ENCODE data around the gene RET.
A peak's percentile ranks its signal among the peaks of the same experiment; 100 is the strongest.
"Not testable (repeated sequence)": the region's sequence is repeated elsewhere in the genome, so short reads cannot be mapped to it uniquely, and the experiment has no call there.

Gene RET

DNA sequence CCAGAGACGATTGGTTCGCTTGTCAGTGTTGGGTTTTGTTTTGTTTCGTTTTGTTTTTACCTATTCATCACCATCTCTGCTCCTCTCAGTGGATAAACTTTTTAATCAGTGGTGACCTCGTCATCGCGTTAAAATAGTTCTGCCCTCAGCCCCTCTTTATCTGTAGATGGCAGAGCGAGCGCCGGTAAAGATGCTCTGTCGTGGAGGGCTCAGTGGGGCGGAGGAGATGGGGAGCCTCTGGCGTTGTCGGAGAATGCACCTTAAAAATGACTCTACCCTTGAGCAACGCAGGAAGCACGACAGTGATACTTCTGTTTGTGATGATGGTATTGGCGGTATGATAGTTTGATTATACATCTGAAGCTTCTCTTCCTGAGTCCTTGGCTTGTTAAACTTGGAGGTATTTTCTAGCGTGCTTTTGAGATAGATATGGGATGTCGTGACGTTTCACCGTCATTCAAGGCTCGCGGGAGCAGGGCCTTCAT is 61.9 kb downstream of the RET start:
- peak; percentile 20 for DNase-seq

DNA sequence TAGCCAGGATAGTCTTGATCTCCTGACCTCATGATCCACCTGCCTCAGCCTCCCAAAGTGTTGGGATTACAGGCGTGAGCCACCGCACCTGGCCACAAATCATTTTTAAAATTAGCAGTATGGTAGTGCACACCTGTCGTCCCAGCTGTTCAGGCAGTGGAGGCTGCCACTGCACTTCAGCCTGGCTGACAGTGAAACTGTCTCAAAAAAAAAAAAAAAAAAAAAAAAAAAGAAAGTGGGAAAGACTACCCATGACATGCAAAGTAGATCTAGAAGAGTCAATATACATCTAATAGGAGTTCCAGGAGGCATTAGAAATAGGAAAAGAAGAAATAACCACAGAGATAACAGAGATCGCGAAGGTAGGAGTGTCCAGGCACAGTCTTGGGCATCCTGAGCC is 64.6 kb downstream of the RET start:
- DNase-seq = no peak

DNA sequence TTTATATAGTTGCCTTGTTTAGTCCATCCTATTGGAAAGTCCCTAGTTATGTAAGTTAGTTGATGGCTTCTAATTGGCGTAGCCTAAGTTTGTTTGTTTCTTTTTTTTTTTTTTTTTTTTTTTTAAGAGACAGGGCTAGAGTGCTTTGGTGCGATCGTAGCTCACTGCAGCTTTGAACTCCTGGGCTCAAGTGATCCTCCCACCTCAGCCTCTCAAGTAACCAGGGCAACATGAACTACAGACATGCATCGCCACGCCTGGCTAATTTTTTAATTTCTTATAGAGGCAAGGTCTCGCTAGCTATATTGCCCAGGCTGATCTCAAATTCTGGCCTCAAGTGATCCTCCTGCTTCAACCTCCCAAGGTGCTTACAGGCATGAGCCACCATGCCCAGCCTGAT is 68.4 kb downstream of the RET start:
- DNase-seq = no peak

DNA sequence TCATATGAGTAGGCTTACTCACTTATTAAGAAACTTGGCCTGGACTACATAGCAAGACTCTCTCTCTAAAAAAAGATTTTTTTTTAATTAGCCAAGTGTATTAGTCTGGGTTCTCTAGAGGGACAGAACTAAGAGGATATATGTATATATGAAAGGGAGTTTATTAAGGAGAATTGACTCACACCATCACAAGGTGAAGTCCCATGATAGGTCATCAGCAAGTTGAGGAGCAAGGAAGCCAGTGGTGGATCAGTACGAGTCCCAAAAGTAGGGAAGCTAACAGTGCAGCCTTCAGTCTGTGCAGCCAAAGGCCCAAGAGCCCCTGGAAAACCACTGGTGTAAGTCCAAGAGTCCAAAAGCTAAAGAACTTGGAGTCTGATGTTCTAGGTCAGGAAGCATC is 69.1 kb downstream of the RET start:
- not testable (repeated sequence) for DNase-seq

DNA sequence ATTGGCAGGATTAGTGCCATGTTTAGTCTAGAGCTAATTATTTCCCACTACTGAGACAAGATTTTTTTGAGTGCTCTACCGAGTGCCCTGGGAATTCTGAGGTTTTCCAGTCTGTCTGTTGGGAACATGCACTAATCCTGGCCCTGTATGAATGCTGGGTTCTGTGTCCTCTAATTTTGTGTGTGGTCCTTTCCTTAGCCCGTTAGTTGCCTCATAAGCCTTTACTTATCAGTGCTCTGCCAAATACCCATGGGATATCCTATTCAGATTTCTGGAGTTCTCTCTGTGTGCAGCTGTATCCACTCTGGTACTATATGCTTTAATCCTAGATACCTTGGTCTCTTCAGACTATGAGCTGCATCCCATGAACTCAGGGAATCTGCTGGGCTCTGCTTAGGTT is 74.5 kb downstream of the RET start:
- DNase-seq = no peak

DNA sequence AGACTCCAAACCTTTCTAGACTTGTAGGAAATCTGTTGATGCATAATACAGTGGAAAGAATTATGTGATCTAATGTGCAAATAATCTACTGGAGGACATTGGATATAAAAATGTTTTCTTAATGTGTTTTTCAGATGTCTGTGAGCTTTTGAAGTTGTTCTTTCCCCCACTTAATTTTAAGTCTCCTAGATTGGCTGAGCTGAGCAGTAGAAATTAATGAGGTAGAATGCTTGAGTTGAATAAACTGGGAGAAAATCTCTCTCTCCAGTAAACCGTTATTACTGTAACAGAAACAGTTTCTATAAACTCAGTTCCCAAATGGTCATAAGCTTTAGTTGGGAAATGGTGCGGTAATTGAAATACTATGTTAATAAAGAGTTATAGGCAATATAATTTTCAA is 77.0 kb downstream of the RET start:
- no peak for DNase-seq

DNA sequence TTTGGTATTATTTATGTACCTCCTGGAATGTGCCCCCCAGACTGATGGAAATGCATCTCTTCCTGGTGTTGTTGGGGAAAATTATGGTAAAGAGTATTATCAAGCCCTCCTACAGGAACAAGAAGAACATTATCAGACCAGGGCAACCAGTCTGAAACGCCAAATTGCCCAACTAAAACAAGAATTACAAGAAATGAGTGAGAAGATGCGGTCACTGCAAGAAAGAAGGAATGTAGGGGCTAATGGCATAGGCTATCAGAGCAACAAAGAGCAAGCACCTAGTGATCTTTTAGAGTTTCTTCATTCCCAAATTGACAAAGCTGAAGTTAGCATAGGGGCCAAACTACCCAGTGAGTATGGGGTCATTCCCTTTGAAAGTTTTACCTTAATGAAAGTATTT is 78.4 kb downstream of the RET start:
- DNase-seq = no peak

DNA sequence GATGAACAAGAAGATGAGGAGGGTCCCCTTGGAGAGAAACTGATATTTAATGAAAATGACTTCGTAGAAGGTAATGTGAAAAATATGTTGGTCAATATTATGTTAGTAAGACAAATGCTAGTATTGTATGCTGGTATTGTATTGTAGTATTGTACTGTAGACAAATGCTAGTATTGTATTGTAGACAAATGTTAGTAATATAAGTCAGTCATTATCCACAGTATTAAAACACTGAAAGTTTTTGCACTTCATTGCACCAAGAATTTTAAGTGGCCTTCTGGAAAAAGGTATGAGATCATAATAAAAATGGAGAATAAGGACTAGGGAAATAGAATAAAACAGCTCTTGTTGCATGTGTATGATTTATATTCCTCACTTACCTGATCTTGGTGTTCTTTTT is 78.9 kb downstream of the RET start:
- DNase-seq = no peak

DNA sequence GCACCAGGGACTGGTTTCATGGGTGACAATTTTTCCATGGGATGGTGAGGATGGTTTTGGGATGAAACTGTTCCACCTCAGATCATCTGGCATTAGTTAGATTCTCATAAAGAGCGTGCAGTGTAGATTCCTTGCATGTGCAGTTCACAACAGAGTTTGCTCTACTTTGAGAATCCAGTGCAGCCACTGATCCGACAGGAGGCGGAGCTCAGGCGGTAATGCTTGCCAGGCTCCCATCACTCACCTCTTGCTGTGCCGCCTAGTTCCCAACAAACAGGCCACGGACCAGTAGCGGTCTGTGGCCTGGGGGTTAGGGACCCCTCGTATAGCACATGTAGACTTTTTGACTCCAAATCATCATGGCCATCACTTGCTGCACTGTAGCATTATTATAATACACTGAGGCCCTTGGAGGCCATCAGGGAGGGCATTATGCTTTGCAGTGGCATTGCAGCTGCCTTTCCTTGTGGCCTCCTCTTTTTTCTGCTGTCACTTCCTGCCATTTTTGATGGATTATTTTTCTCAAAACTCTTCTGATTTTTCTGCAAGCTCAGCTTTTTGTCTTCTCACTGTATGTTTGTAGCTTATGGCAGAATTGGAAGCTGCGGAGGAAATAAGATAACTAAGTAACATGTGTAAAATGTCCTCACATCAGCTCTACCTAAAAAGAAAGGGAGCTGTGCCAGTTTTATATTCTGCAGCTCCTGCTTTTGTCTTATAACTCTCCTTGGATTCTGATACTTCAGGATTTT is 79.9 kb downstream of the RET start:
- no peak for DNase-seq

DNA sequence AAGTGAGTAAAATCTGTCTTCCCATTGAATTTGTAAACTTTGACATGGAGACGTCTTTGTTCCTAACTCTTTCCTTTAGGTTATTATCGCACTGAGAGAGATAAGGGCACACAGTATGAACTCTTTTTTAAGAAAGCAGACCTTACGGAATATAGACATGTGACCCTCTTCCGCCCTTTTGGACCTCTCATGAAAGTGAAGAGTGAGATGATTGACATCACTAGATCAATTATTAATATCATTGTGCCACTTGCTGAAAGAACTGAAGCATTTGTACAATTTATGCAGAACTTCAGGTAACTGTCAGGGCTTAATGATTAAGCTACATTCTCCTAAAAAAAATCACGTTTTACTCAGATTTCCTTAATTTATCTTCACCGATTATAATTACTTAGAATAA is 81.8 kb downstream of the RET start:
- DNase-seq = no peak

DNA sequence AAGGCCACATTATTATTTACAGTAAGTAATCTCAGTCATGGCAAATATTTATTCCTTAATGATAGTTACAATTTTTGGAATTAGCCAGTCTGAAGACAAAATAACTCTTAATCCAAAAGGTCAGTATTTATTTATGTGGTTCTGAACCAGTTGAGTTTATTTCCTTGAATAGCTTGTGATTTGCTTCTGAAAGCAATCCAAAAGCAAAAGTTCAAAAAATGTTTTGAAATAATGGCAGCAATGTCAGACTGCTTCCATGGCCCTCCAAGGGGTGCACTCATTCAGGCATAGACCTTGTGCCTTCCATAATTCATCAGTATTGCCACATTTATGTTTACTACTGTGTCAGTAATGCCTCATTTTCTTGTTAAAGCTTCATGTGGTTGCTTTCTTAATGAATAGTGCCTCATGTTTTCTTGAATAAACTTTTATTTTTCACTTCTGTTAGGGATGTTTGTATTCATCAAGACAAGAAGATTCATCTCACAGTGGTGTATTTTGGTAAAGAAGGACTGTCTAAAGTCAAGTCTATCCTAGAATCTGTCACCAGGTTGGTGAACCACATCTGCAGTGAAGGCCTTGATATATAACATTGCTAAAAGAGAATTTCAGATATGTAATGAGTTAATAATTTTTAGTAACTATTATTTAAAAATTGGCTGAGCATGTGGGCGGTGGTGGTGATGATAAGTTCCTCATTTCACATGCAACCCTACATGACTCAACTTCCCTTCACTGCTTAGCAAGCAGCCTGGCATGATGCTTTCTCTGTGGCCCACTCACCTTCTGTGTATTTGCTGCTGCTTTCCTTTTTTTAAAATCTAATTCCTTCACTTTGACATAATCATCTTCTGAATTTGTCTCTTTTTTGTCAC is 83.4 kb downstream of the RET start:
- no peak for DNase-seq

DNA sequence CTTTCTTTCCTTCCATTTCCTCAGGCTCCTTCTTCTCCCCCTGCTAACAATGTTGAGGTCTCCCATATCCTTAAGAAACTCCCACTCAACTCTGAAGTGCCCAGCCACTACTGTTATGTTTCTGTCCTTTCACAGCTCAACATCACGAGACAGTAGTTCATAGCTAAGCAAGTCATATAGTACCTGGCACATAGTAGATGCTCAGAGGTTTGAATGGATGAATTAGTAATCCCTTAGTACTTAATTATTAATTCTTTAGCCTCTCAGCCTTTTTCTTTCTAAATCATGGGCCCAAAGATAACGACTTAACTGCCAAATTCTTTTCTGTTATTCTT is 84.0 kb downstream of the RET start:
- DNase-seq = no peak

DNA sequence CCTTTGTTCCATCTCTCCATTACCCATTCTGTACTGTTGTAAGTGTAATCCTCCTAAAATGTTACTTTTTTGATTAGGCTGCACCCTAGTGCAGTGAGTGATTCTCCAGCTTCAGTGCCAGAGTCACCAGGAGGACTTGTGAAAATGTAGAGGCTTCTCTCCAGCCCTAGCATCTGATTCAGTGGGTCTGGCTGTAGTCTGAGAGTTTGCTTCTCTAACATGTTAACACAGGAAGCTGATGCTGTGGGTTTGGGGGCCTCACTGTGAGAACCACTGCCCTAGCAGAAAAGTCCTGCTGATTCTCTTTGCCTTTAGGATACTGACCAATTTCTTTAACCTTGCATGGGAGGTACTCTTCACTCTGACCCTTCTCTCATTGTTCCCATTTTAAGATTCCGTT is 85.7 kb downstream of the RET start:
- no peak for DNase-seq

DNA sequence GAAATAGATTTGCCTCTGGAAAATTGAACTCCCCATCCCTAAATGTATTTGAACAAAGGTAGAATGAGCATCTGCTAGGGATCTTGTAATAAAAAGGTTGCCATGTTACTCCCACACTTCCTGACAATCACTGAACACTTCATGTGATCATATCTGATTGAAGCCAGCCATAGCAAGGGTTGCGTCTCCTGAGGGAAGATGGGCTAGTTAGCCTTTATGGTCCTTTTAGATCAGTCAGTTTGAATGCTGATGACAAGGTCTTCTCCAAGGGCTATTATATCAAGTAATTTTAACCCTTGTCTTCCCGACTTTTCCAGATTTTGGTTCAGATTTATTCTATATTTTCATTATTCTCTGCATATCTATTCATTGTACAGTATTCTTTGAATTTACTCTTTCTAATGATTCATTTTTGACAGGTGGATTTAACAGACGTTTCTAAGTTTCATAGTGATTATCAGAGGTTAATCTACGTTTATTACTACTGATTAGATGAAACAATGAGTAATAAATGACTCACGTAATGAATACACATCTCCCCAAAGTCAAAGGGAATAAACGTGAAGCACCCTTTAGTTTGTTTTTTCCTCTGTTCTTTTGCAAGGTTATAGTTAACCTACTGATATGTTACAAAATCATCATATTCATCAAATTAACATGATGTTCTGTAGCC is 89.5 kb downstream of the RET start:
- no peak for DNase-seq

DNA sequence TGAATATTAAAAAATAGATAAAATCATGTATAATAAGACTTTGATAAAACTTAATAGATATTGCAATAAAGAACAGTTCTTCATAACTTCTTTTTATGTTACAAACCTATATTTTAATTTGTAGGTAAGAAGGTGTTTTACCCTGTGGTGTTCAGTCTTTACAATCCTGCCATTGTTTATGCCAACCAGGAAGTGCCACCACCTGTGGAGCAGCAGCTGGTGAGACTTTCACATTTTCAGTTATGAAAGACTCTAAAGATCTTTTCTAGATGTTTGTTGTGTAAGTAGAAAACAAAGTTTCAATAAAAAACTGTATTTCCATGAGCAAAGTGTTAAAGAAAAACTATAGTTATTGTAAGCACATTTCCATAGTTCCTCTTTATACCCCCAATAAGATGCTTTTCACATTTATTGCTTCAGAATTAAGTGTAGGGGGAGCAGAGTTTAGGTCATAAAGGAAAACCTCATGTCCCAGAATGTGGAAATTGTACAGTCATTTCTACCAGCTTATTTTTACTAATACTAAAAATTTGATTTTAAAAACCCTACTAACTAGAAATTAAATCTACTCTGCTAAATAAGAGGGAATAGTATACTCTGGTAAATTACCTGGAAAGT is 90.1 kb downstream of the RET start:
- DNase-seq = no peak

DNA sequence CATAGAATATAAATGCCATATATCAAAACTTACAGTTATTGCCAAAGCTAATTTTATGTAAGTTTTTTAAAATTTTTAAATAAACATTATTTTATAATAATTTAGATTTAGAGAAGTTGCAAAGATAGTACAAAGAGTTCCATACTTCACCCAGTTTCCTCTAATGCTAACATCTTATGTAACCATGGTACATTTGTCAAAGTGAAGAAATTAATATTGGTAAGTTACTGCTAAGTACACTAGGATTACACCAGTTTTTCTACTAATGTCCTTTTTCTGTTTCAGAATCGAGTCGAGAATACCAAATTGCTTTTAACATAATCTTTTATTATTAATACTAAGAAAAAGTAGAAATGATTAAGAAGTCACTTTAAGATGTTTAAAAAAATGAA is 90.6 kb downstream of the RET start:
- DNase-seq = no peak

DNA sequence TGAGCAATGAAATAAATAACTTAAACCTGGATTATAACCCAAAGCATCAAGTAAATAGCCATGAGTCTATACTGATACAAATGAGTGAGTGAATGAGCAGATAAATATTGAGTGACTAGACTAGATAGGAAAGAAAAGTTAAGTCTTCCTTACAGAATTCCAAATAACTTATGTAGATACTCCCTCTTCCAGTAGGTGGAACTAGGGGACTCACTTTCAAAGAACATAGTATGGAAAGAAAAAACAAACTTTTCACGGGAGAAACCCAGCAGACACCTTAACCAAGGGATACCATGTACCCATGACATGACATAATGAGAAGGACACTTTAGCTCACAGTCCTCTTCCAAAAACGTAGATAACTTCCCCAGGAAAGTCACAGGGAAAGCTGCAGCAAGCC is 93.6 kb downstream of the RET start:
- no peak for DNase-seq

DNA sequence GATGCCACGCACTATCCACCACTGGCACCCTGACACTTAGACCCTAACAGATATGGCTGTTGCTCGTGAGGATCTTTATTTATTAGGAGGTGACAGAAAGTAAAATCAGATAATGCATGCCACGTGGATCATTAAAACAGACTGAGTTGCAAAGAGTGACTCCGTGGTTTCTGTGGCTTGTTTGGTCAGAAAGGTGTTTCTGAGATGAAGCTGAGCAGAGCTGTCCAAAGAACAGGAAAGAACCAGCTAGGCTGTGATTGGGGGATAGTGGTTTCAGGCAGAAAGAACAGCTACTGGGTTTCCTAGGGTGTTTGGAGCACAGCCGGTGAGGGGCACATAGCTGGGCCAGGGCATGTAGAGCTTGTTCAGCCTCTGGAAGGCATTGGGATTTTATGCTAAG is 95.8 kb downstream of the RET start:
- DNase-seq = no peak

DNA sequence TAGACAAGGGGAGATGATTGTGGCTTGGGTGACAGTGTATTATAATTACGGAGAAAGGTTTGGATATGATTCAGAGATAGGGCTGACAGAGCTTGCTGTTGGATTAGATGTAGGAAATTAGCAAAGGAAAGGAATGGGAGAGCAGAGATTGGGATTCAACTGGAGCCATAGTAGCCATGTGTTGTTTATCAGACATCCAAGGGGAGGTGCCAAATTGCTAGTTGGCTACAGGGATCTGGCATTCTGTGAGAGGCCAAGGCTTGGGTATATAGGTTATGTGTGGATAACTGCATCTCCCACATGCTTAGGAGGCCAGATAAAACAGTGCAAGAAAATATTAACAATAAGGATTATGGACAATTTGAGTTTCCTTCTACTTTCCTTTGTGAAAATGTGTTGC is 96.3 kb downstream of the RET start:
- DNase-seq = no peak

DNA sequence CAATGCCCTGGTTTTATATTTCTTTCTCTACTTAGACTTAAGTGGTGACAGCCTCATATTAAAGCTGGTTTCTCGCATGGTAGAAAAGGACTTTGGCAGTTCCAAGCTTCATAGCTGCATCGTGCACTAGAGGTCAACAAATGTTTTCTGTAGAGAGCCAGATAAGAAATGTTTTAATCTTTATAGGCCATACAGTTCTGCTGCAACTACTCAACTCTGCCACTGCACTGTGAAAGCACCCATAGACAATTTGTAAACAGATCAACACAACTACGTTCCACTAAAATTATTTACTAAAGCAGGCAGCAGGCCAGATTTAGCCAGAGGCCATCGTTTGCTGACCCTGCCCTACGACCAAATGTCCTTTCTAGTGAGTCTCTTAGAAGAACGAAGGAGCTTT is 98.1 kb downstream of the RET start:
- DNase-seq = no peak

DNA sequence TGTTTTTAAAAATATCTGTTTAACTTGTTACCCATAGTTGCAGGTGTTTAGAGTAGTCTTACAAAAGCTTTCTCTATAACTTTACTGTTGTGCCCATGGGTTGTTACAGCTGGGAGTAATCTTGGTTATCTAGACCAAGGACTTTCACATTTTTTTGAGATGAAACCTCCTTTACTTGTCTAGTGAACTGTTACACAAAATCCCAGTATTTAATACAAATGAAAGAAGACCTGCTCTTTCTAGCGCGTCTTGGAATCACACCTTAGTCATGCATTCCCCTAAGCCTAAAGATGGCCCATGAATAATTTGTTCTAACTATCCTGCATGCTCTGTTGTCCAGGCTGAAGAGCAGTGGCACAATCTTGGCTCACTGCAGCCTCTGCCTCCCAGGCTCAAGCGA is 99.4 kb downstream of the RET start:
- DNase-seq = no peak

DNA sequence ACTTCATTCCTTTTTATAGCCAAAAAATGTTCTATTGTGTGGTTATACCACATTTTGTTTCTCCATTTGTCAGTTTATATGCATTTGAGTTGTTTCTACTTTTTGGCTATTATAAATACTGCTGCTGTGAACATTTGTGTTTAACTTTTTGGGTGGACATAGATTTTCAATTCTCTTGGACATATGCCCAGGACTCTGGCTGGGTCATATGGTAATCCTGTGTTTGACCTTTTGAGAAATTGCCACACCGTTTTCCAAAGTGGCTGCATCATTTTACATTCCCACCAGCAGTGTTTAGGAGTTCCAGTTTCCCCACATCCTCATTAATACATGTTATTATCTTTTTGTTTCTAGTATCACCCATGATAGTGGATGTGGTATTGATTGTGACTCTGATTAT is 100.7 kb downstream of the RET start:
- no peak for DNase-seq

Data from NCI-H1694 (cell line).